K562 (cell line): ENCODE measurements around the gene C17orf75. TPM values are rescaled to one million over a fixed set of nuclear protein-coding genes. Genes with fewer than 3 reads are reported as not detected.

Experiments used
- ARID2 ChIP-seq: fragments of 450-650 bp; IDR thresholded peaks from 2 replicates; pipeline ENCODE4 v1.6.1; 2017; ENCODE audit warnings: antibody characterized with exemption, mild to moderate bottlenecking
- ARNT ChIP-seq, 2 experiments: fragments of 450-650 bp; IDR thresholded peaks; 2 replicates each; pipeline ENCODE4 v1.6.1; 2016; ENCODE audit warnings: mild to moderate bottlenecking in 1 of 2
- BCOR ChIP-seq: fragments of 450-650 bp; IDR thresholded peaks from 2 replicates; pipeline ENCODE4 v1.6.1; 2016
- CHD4 ChIP-seq: fragments of 200-600 bp; sonication (generic); IDR thresholded peaks from 3 replicates; pipeline ENCODE4 v1.6.1; 2012; ENCODE audit warnings: low read depth, mild to moderate bottlenecking, mixed read lengths, low read length, inconsistent platforms; ENCODE audit not compliant: insufficient read depth, insufficient replicate concordance, poor library complexity, severe bottlenecking
- DEAF1 ChIP-seq: fragments of 450-650 bp; formaldehyde crosslinking; IDR thresholded peaks from 2 replicates; pipeline ENCODE4 v1.4.0; 2020; ENCODE audit warnings: mild to moderate bottlenecking, moderate library complexity
- E2F6 ChIP-seq, 2 experiments: IDR thresholded peaks; 2 replicates each; pipeline ENCODE4 v1.6.1; 2011; ENCODE audit warnings: borderline replicate concordance in 1 of 2, control low read depth in 1 of 2, low read depth in 1 of 2, low read length in 1 of 2, mild to moderate bottlenecking in 1 of 2, mixed read lengths in 1 of 2, moderate library complexity in 1 of 2; ENCODE audit not compliant: insufficient read depth in 1 of 2, insufficient read length in 1 of 2, poor library complexity in 1 of 2, severe bottlenecking in 1 of 2; ENCODE audit errors: extremely low read depth in 1 of 2
- EGR1 ChIP-seq: fragments of 450-650 bp; conservative IDR thresholded peaks from 2 replicates; pipeline ENCODE4 v1.6.1; 2017; ENCODE audit warnings: mild to moderate bottlenecking
- ETS1 ChIP-seq: conservative IDR thresholded peaks from 2 replicates; pipeline ENCODE4 v1.6.1; 2011; ENCODE audit warnings: low read depth, mild to moderate bottlenecking, low read length; ENCODE audit not compliant: control insufficient read depth
- EZH2 ChIP-seq: IDR thresholded peaks from 2 replicates; pipeline ENCODE4 v1.6.1; 2012; ENCODE audit warnings: low read depth, mild to moderate bottlenecking, inconsistent platforms, low read length, borderline replicate concordance
- FOXP1 ChIP-seq: sonication (generic); formaldehyde crosslinking; IDR thresholded peaks from 2 replicates; pipeline ENCODE4 v1.8.0; 2022; ENCODE audit warnings: mild to moderate bottlenecking, missing genetic modification reagents
- GABPA ChIP-seq: fragments of 200-800 bp; sonication (Bioruptor generic); conservative IDR thresholded peaks from 2 replicates; pipeline ENCODE4 v1.6.1; 2016; ENCODE audit warnings: low read depth, missing genetic modification characterization, missing compliant biosample characterization
- HNRNPUL1 ChIP-seq: fragments of 200-400 bp; formaldehyde crosslinking; IDR thresholded peaks from 2 replicates; pipeline ENCODE4 v1.6.1; 2017; ENCODE audit warnings: low read length
- RAD21 ChIP-seq, 2 experiments: fragments of 250-450 bp in 1 of 2; fragments of 450-650 bp in 1 of 2; sonication (Bioruptor Pico) in 1 of 2; formaldehyde crosslinking in 1 of 2; IDR thresholded peaks in 1 of 2; conservative IDR thresholded peaks in 1 of 2; 2 replicates each; pipeline versions ENCODE4 v1.4.0 to v1.8.0; 2020 to 2022; ENCODE audit warnings: mild to moderate bottlenecking in 2 of 2, moderate library complexity in 1 of 2
- RHOXF2B ChIP-seq: fragments of 250-450 bp; sonication (Bioruptor Pico); conservative IDR thresholded peaks from 2 replicates; pipeline ENCODE4 v1.5.1; 2021
- SMC3 ChIP-seq: conservative IDR thresholded peaks from 2 replicates; pipeline ENCODE4 v1.6.1; 2011; ENCODE audit warnings: low read depth, low read length, improper control_type of control experiment; ENCODE audit not compliant: insufficient read depth
- ZBTB49 ChIP-seq: sonication (generic); formaldehyde crosslinking; IDR thresholded peaks from 2 replicates; pipeline ENCODE4 v1.8.0; 2022; ENCODE audit warnings: missing genetic modification reagents, mild to moderate bottlenecking, borderline replicate concordance
- polyA plus RNA-seq, 8 experiments: library from polyadenylated mRNA; depleted of rRNA in 4 of 8; stranded (reverse) in 5 of 8; unstranded in 3 of 8; fragments of >200 nt; fragmentation: Nextera tagmentation in 2 of 8; fragmentation: Illumina TruSeq in 1 of 8; extraction: Ambion mirVana in 2 of 8; extraction: Trizol in 1 of 8; gene quantifications; 2 replicates each; pipeline versions ENCODE4 v1.2.1 to v1.2.3, GENCODE V29; 2011 to 2014; ENCODE audit warnings: inconsistent platforms in 1 of 8, missing spikeins in 1 of 8
- total RNA-seq, 7 experiments: library from RNA; depleted of rRNA in 6 of 7; stranded (reverse); fragments of >200 nt in 6 of 7; fragmentation: Illumina TruSeq in 2 of 7; extraction: Trizol in 2 of 7; gene quantifications; 2 replicates each; pipeline versions ENCODE4 v1.2.1 to v1.2.3, GENCODE V29; 2011 to 2021; ENCODE audit warnings: low replicate concordance in 1 of 7
- TF ChIP-seq, protein P1 (sequence below): fragments of 250-450 bp; sonication (Bioruptor Pico); IDR thresholded peaks from 2 replicates; pipeline ENCODE4 v1.5.0; 2020; ENCODE audit warnings: mild to moderate bottlenecking
- TF ChIP-seq, protein P2 (sequence below): IDR thresholded peaks from 2 replicates; pipeline ENCODE4 v1.6.1; 2016; ENCODE audit warnings: missing genetic modification characterization, missing compliant biosample characterization

The C17orf75 gene
- total and polyA plus RNA-seq, 9 of the 15 experiments (the other 6 are each of a cell fraction or from before 2014, with no cell fraction given), result 15.5 to 55.7 (median 18.5) TPM

- TF ChIP-seq, protein P1, sequence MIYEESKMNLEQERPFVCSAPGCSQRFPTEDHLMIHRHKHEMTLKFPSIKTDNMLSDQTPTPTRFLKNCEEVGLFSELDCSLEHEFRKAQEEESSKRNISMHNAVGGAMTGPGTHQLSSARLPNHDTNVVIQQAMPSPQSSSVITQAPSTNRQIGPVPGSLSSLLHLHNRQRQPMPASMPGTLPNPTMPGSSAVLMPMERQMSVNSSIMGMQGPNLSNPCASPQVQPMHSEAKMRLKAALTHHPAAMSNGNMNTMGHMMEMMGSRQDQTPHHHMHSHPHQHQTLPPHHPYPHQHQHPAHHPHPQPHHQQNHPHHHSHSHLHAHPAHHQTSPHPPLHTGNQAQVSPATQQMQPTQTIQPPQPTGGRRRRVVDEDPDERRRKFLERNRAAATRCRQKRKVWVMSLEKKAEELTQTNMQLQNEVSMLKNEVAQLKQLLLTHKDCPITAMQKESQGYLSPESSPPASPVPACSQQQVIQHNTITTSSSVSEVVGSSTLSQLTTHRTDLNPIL (CRISPR knock-in tag), result no peak
- peak; percentile 76 to 96 for TF ChIP-seq RAD21 (CRISPR knock-in tag; conservative IDR thresholded peaks at IDR 0.05 in 1 of 2, IDR thresholded peaks at IDR 0.05 in 1 of 2)
- no peak for TF ChIP-seq GABPA (tag)
- no peak for TF ChIP-seq ZBTB49 (CRISPR knock-in tag)
- peak; percentile 95 for TF ChIP-seq SMC3
- no peak for TF ChIP-seq CHD4
- TF ChIP-seq HNRNPUL1, result no peak
- TF ChIP-seq, protein P2, sequence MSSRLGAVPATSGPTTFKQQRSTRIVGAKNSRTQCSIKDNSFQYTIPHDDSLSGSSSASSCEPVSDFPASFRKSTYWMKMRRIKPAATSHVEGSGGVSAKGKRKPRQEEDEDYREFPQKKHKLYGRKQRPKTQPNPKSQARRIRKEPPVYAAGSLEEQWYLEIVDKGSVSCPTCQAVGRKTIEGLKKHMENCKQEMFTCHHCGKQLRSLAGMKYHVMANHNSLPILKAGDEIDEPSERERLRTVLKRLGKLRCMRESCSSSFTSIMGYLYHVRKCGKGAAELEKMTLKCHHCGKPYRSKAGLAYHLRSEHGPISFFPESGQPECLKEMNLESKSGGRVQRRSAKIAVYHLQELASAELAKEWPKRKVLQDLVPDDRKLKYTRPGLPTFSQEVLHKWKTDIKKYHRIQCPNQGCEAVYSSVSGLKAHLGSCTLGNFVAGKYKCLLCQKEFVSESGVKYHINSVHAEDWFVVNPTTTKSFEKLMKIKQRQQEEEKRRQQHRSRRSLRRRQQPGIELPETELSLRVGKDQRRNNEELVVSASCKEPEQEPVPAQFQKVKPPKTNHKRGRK (tag), result no peak
- no peak for TF ChIP-seq ETS1
- TF ChIP-seq FOXP1 (CRISPR knock-in tag), result no peak
- peak; percentile 64 for TF ChIP-seq DEAF1 (CRISPR knock-in tag)
- peak; percentile 81 for TF ChIP-seq BCOR
- TF ChIP-seq RHOXF2B (CRISPR knock-in tag), result no peak
- TF ChIP-seq ARID2, result peak; percentile 85
- TF ChIP-seq ARNT (IDR thresholded peaks at IDR 0.05), result no peak
- peak; percentile 59 for TF ChIP-seq EGR1
- TF ChIP-seq EZH2, result no peak
- TF ChIP-seq E2F6 (IDR thresholded peaks at IDR 0.05; ENCODE audit: borderline replicate concordance in 1 of 2, extremely low read depth in 1 of 2, insufficient read depth in 1 of 2, insufficient read length in 1 of 2, low read depth in 1 of 2, low read length in 1 of 2, poor library complexity in 1 of 2, severe bottlenecking in 1 of 2), result no peak
Measured at GRCh38 chr17:32319548-32319905, 22.4 kb downstream of the C17orf75 start (continued).
